Measurements from ENCODE around the gene PCMTD2. TPM values are rescaled to one million over a fixed set of nuclear protein-coding genes. Genes with fewer than 3 reads are reported as not detected.

The PCMTD2 gene
- polyA plus RNA-seq, 1 donor: 70.6 TPM

DNA sequence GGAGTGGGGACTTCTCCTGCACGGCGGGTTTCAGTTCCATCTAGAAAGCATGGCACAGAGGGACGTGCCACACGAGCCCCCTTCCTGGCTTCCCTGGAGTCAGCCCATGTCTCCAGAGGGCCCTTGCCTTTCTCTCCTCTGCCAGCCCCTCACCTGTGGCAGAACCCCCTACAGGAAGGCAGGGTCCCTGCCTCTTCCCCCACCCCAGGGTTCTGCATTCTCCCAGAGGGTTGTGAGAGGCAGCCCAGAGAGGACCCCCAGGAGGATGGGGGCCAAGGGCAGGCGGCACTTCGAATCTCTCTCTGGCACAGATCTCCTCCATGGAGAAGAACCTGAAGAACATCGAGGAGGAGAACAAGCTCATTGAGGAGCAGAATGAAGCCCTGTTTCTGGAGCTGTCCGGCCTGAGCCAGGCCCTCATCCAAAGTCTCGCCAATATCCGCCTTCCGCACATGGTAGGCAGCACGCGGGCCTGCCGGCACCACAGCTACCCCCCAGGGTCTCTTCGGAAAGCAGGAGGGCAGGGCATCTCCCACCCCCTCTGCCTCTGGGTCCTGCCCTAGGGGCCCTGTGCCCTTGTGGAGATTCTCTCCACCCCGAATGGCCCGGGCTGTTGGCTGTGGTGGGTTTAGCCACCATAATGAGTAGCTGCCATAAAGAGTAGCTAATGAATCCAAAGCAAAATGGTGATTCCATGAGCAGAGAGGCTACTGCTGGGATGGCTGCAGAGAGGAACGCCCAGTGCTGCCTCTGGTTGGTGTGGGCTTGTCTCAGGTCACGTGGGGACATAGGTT is 15.9 kb upstream of the PCMTD2 start:
- DNase-seq: no peak

DNA sequence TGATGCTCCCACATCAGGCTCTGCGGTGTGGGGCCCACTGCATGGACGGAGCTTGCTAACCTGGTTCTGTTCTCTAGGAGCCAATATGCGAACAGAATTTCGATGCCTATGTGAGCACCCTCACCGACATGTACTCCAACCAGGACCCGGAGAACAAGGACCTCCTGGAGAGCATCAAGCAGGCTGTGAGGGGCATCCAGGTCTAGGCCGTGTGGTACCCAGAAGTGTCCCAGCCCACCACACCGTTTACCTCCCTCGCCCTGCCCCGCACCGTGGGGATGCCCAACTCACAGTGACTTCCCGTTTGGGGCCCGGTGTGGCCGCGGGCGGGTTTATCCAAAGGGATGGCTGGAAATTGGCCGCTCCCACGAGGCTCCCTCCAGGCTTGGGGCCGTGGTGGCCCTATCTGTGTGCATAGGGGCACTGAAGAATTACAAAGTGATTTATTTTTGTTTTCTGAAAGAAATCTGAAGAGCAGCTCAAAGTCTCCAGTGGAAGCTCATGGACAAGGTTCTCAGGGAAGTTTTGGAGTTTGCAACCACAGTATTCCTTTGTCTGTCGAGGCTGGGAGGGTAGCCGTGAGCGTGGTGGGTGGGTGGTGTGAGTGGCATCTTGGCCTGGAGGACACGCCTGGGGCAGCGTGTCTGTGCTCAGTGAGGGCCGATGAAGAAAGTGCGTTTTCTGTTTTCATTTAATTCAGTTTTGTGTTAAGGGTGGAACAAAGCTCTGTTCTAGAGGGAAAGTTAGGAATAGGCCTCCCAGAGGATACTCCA is 15.1 kb upstream of the PCMTD2 start:
- no peak for DNase-seq

DNA sequence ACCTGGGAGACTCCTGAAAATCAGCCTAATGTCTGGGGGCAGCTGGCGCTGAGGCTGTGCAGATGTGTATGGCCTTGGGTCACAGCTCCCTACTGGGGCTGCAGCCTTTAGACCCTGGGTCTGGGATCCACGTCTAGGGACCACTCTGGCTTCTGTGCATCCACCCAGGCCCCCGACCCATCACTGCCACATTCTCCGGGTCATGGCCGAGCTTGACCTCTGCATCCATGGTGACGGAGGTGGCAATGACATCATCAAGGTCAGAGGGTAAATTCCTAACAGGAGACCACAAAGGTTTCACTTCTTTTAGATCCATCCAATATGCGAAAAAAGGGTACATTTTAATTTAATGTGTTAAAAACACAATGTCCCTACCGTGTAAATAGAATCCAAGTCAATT is 14.5 kb upstream of the PCMTD2 start:
- no peak for DNase-seq

DNA sequence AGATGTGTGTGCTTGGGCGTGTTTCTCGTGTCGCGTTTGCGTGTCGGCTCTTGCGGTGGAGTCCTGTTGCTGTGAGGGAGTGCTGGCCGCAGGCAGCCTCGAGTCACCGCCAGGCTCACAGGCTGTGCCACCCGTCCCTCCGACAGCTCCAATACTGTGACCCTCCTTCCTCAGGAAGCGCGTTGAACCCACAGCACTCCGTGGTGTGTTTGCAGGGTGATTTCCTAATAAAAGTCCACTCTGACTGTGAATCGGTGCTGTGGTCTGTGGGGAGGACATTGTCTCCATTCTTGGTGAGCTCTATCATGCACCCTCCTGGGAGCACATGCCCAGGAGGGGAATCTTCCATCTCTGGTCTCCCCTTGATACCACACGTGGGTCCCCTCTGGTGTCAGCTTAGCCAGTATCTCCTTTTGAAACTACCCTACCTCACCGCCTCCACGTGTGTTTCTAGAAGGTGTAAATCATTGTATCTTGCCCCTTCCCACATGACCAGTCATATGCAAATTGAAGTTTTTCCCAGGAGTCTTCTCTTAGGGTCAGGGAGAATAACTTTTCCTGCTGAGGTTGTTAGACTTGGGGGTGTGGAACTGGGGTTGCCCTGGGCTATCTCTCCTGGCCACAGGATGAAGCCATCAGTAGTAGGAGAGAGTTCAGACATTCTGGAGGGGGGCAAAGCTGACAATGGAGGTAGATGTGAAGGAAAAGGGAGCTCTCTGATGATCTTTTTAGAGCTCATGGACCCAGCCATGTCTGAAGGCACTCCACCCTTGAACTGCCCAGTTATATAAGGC is 13.3 kb upstream of the PCMTD2 start:
- DNase-seq: no peak

GRCh38 chr20:64242797-64243475 is 12.6 kb upstream of the PCMTD2 start:
- DNase-seq: no peak

- no peak for DNase-seq
Observed at GRCh38 chr20:64244281-64244805, 11.2 kb upstream of the PCMTD2 start.

DNA sequence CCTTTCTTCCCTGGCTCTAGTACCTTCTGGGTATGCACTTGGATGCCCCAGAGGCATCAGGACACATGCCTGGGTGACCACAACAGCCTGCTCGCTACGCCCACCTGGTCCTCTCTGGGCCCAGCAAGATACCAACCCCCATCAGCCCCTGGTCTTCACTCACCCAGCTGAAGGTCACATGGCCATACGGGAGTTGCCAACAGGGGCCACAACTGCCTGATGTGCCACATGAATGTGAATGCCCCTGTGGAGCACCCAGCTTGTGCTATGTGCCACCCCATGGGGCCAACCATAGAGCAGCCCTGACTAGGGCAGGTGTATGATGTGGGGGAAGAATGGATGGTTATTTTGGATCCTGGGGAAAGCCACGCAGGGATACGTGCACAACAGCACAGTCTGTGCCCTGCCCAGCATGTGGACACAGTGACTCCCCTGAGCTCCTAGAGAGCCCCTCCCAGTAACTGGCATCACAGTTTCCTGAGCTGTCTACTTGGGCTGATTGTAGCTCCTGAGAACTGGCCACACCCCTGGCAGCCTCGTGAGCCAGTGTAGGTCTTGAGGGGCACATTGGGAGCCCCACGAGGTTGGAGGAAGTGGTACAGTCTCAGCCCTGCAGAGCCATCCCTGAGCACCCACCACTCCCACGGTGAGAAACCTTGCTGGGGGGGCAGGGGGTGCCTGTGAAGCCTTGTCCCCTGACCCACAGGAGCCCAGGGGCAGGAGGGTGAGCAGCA is 10.5 kb upstream of the PCMTD2 start:
- no peak for DNase-seq

- DNase-seq: no peak
Observed at GRCh38 chr20:64245746-64246595, 9.6 kb upstream of the PCMTD2 start.

GRCh38 chr20:64246616-64247306 is 8.8 kb upstream of the PCMTD2 start:
- no peak for DNase-seq

GRCh38 chr20:64247307-64247618 is 8.3 kb upstream of the PCMTD2 start:
- no peak for DNase-seq

GRCh38 chr20:64247970-64248841 is 7.3 kb upstream of the PCMTD2 start:
- DNase-seq: no peak

- no peak for DNase-seq
Observed at GRCh38 chr20:64250027-64250426, 5.5 kb upstream of the PCMTD2 start.

DNA sequence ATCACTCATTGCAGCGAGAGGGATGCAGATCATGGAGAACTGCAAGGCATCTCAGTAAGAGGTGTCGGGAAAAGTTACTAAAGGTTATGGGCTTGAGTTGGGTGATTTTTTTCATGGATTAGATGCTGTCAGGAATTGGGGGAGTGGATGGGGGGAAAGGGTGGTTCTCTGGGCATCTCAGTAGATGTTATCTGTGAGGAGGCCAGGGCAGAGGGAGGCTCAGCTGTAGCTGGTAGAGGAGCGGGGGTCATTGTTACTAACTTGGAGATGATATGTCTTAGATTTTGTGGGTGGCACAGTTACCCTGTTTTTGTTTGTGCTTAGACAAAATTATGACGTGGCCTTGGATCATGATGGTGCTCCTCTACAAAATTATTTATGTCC is 2.6 kb upstream of the PCMTD2 start:
- no peak for DNase-seq

DNA sequence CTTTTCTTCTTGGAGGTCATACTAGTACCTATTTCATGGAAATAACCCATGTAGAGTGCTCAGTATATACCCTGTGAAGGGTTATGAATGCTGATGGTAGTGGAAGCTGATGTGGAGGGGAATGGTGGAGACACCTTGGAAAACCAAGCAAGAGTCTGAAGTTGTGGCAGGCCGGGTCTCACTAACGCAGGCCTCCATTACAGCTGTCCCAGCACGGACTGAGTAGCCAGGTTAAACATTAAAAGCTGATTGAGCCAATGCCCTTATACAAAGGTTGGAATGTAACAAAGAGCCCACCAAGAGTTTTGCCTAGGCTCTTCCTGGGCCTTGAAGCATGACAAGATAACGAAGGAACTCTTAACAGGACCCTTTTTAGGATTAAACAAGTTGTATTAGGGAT is 2.1 kb upstream of the PCMTD2 start:
- DNase-seq: no peak

GRCh38 chr20:64254156-64254555 is 1.4 kb upstream of the PCMTD2 start:
- DNase-seq: no peak

DNA sequence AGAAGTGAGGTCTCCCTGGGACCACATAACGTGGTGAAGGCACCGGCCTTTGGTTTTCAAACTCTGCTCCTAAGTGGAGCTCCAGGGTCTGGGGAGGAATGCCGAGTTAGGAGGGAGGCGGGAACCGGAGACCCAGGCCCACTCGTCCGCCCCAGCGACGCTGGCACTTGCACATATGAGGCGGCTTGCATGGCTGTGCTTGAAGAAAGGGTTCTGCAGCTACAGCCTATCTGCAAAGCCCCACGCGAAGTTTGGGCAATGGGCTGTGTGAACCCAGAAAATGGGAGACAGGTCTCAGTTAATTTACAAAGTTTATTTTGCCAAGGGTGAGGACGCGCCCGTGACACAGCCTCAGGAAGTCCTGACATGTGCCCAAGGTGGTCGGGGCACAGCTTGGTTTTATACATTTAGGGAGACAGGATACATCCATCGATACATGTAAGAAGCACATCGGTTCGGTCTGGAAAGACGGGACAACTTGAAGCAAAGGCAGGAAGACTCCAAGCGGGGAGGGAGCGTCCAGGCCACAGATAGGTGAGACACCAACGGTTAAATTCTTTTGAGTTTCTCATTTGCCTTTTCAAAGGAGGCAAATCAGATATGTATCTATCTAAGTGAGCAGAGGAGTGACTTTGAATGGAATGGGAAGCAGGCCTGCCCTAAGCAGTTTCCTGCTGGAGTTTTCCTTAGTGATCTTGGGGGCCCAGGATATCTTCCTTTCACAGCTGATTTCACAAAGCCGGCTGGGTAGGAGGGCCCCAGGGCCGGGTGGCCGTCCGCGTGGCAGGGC is 782 bp upstream of the PCMTD2 start:
- no peak for DNase-seq

- no peak for DNase-seq
Observed at GRCh38 chr20:64256282-64256935, 861 bp downstream of the PCMTD2 start.

Measured in hindlimb muscle (tissue), 1 donor.